BJ (cell line): ENCODE measurements around the gene ARMC9. TPM values are rescaled to one million over a fixed set of nuclear protein-coding genes. Genes with fewer than 3 reads are reported as not detected.

Experiments
- CTCF ChIA-PET: fragments of 350-600 bp; formaldehyde crosslinking; extraction: SDS; loops from one replicate; lab custom pipeline; 2021; ENCODE audit warnings: antibody characterized with exemption, inconsistent platforms; lab: Yijun Ruan, JAX
- POLR2A ChIA-PET: fragments of 300-600 bp; sonication (Branson Sonifier 250); formaldehyde crosslinking; extraction: SDS; loops from one replicate; lab custom pipeline; 2021; ENCODE audit warnings: antibody characterized with exemption; lab: Charles Lee
- DNase-seq: peaks from one replicate; pipeline ENCODE4 v3.0.0-alpha.2; 2011; ENCODE audit warnings: low read depth
- H3K27me3 ChIP-seq: 2 replicates; pipeline ENCODE4 v1.6.0; 2011; ENCODE audit warnings: low read length; ENCODE audit not compliant: control insufficient read depth, insufficient read depth
- H3K36me3 ChIP-seq: 2 replicates; pipeline ENCODE4 v1.5.1; 2011; ENCODE audit warnings: low read length; ENCODE audit not compliant: control insufficient read depth, insufficient read depth
- H3K4me3 ChIP-seq: 2 replicates; pipeline ENCODE4 v1.5.1; 2011; ENCODE audit warnings: low read depth, mild to moderate bottlenecking, control low read depth, low read length
- polyA plus RNA-seq: library from polyadenylated mRNA; depleted of rRNA; stranded (reverse); fragments of >200 nt; gene quantifications from 2 replicates; pipeline ENCODE4 v1.2.3, GENCODE V29; 2011
- TF ChIP-seq, protein P1 (sequence below): IDR thresholded peaks from 2 replicates; pipeline ENCODE4 v1.5.1; 2011; ENCODE audit warnings: low read depth, mild to moderate bottlenecking, control low read depth, inconsistent platforms, low read length, moderate library complexity; ENCODE audit not compliant: insufficient read depth

Gene ARMC9
- polyA plus RNA-seq, 1 experiment: 83.1 TPM

DNA sequence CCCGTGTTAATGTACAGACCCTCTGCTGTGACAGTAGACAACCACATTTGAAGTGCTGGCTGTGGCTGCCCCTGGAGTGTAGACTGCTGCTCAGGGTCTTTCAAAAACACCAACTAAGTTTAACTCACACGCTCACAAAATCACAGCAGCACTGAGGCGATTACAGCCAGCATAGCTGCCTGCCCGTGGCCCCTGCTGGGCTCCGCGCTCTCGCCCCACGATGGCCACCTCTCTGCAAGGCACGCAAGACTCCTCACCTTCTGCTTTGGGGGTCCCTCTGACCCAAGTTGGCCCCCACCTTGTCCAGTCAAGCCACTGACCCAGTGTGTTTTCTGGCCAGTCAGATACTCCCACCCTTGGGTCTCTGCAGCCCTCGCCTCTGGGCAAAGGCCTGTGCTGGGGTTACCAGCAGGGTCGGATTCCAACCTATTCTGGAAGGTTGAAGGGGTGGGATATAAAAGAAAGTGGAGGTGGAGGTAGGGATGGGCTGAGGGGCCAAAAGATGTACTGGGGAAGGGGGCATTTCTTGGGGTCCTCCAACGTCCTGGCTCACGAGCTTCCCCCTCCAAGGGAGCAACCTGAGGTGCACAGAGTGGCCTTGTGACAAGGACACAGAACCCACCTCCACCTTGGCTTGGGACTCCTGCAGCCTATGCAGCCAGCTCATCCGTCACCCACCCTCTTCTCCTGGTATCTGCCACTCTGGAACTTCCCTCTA, 194.2 kb downstream of the ARMC9 start:
- Histone ChIP-seq H3K27me3 (peaks cover 14% of the 10 kb centered on the region), H3K36me3 (no peaks in the 10 kb centered on the region), H3K4me3 (no peak overlapping the region)
- POLR2A ChIA-PET: no interaction called here
- DNase-seq: no peak
- TF ChIP-seq, protein P1, sequence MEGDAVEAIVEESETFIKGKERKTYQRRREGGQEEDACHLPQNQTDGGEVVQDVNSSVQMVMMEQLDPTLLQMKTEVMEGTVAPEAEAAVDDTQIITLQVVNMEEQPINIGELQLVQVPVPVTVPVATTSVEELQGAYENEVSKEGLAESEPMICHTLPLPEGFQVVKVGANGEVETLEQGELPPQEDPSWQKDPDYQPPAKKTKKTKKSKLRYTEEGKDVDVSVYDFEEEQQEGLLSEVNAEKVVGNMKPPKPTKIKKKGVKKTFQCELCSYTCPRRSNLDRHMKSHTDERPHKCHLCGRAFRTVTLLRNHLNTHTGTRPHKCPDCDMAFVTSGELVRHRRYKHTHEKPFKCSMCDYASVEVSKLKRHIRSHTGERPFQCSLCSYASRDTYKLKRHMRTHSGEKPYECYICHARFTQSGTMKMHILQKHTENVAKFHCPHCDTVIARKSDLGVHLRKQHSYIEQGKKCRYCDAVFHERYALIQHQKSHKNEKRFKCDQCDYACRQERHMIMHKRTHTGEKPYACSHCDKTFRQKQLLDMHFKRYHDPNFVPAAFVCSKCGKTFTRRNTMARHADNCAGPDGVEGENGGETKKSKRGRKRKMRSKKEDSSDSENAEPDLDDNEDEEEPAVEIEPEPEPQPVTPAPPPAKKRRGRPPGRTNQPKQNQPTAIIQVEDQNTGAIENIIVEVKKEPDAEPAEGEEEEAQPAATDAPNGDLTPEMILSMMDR: no peak
- CTCF ChIA-PET: interaction anchor here (1.5 to 3.0 kb wide), 2 partner anchors 14 to 96 kb away, joined by 3 to 9 read pairs; no protein-coding TSS in a partner anchor

DNA sequence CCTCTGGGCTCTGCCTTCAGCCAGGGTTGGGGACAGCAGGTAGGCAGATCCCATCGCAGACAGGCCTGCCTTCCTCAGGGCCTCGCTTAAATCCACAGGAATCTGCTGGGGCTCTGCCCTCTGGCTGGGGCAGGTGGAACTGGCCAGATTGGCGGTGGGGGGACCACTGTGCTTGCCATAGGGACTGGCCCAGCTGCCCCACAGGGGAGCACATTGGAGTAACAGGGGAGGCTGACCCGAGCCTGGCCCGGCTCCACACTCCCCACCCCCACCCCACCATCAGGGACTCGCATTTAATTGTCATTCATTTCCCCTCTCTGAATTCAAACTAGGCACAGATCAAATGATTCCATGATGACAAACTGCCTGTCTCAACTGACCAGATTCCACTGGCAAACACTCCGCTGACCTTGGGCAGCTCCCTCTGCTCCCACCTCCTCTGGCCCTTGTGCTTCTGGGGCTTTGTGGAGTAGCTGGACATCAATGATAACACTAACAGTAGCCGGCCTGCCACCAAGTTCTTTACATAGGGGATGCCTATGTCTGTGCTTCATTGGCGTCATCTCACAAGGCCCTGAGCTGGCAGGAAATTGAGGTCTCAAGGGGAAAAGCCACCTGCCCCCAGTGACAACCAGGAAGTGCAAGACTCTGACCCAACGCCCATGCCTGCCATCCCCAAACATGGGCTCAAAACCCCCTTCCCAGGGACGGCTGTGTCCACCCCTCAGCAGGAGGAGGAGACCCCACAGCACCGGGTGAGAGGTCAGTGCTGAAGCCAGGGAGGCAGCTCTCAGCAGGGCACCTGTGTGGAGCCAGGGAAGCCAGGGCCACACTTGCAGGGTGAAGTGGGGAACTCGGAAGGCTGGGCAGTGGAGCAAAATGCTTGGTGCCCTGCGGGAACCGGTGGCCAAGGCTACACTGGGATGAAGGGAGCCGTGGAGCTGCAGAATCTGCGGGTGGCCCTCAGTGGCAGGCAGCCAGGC, 195.0 kb downstream of the ARMC9 start:
- no peak overlapping the region for H3K4me3 ChIP-seq
- no peaks in the 10 kb centered on the region for H3K36me3 ChIP-seq
- ChIA-PET CTCF (interaction anchor here (1.5 to 3.0 kb wide), 2 partner anchors 13 to 97 kb away, joined by 3 to 9 read pairs; no protein-coding TSS in a partner anchor), POLR2A (no interaction called here)
- TF ChIP-seq, protein P1: peak; percentile 22
- no peak for DNase-seq
- peaks cover 14% of the 10 kb centered on the region for H3K27me3 ChIP-seq

DNA sequence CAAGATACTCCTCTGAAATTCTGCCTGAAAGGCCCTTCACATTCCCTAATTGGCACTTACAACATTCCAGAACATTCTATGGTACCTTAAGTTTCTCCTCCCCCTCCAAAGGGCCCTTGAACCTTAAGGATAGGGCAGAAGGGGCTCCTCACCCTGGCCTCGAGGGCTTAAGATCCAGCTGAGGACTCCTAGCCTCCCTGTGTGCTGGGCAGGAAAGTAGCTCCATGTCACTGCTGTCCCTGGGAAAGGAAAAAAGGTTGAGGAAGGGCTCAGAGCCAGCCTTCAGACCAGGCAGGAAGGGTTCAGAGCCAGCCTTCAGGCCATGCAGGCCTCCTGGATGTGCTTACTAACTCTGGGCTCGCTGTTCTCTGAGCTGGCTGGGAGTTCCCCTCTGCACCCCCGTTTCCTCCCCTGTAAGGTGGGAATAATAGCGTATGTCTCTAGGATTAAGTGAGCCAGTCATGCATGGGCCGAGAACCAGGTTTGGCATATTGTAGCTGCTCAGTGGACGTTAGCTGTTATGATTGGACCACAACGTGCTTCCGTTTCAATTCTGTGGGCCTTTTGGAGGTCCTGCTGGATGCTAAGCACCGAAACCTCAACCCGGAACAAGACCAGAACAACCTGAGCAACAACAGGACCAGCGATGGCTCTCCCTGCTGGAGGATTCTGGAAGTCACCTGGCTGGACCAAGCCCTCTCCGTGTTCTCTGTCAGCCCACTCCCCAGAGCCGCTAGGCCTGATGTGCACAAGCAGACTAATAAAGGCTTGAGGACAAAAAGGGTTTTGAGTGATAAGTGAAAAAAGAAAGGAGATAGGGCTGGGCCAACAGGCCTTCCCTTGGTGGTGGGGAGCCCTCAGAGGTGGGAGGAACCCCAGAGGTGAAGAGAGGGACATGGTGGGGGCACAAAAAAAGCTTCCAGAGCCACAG, 196.0 kb downstream of the ARMC9 start:
- no peak for DNase-seq
- CTCF ChIA-PET: interaction anchor here (3.0 kb wide), 1 partner anchor 12 kb away, joined by 9 read pairs; no protein-coding TSS in a partner anchor
- TF ChIP-seq, protein P1: no peak
- H3K27me3 ChIP-seq: peaks cover 14% of the 10 kb centered on the region
- H3K4me3 ChIP-seq: no peak overlapping the region
- H3K36me3 ChIP-seq: no peaks in the 10 kb centered on the region
- POLR2A ChIA-PET: no interaction called here

DNA sequence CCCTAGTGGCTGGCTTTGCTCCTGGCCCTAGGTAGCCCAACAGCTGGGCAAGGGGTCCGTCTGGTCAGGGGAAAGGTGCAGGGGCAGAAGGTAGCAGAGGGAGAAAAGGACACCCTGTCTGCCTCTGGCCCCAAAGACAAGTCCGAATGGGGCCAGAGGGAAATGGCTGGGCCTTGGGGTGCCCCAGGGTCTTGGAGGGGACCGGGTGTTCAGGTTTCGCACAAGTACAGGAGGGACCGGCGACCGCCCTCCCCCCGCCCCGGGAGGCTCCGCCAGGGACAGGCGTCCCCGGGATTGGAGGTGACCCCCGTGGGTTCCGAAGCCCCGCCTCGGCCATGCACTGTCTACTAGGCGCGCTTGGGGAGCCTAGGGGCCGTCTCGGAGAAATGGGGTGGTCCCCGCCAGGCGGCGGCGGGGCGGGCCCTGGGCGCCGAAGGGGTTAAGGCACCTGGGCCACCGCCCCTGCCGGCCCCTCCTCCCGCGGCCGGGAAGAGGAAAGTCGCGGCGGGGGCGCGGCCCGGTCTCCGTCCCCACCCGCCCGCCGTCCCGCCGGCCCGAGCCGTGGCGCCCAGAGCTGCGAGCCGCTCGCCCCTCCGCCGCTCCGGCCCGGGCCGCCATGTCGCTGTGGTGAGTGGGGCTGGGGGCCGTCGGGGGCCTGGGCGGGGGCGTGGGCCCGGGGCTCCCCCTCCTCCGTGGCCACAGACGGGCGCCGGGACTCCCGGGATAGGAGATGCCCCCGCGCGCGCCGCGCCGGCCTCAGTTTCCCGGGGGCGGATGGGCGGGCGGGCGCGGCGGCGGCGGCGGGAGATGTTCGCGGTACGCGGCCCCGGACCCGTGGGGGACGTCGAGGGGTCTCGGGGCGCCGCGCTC, 197.0 kb downstream of the ARMC9 start, which contains the start of gene B3GNT7:
Gene B3GNT7, plus strand, starts transcription at position 523 of the 870 bp plus-strand sequence. Its CDS starts 94 bp downstream, at position 617.
- H3K4me3 ChIP-seq: peak within 1 kb of the TSS; percentile 31
- ChIA-PET CTCF (interaction anchor here (1.4 to 1.8 kb wide), 2 partner anchors 10 to 99 kb away, joined by 5 to 9 read pairs; no protein-coding TSS in a partner anchor), POLR2A (no interaction called here)
- TF ChIP-seq, protein P1: no peak
- DNase-seq: no peak
- H3K27me3 ChIP-seq: peaks cover 14% of the 10 kb centered on the region
- H3K36me3 ChIP-seq: no peaks in the 10 kb centered on the region
